Natural killer cell (primary cell): ENCODE measurements around the gene C12orf56. TPM values are rescaled to one million over a fixed set of nuclear protein-coding genes. Genes with fewer than 3 reads are reported as not detected.

Experiments used
- ATAC-seq, 3 donors: fragments of 150-1000 bp in 2 of 3; fragments of 200-7000 bp in 1 of 3; cut with Tn5 transposase; 1 replicate in 1 of 3; 2 replicates in 2 of 3; pipeline ENCODE4 v1.10.0; 2021; ENCODE audit warnings: mild to moderate bottlenecking in 2 of 3, moderate library complexity in 2 of 3
- DNase-seq, 2 donors: peaks; one replicate each; pipeline versions ENCODE4 v3.0.0 to v3.0.0-alpha.2; 2013 to 2021; ENCODE audit warnings: mixed read lengths in 1 of 2
- H3K27ac ChIP-seq: one replicate; pipeline ENCODE4 v1.5.1; 2013; ENCODE audit warnings: mild to moderate bottlenecking, low read length
- H3K27me3 ChIP-seq: one replicate; pipeline ENCODE4 v1.6.1; 2013; ENCODE audit warnings: low read length; ENCODE audit not compliant: control insufficient read depth, insufficient read depth
- H3K36me3 ChIP-seq: one replicate; pipeline ENCODE4 v1.6.1; 2013; ENCODE audit warnings: low read length; ENCODE audit not compliant: control insufficient read depth, insufficient read depth
- H3K4me1 ChIP-seq: one replicate; pipeline ENCODE4 v1.6.1; 2013; ENCODE audit warnings: low read length; ENCODE audit not compliant: control insufficient read depth, insufficient read depth
- H3K4me3 ChIP-seq: one replicate; pipeline ENCODE4 v1.5.1; 2013; ENCODE audit warnings: low read length
- H3K9me3 ChIP-seq: one replicate; pipeline ENCODE4 v1.6.1; 2013; ENCODE audit warnings: low read length; ENCODE audit not compliant: control insufficient read depth, insufficient read depth
- H3K27ac Mint-ChIP-seq, 2 donors: one replicate each; pipeline ENCODE4 v1.8.0; 2022; ENCODE audit warnings: mild to moderate bottlenecking in 2 of 2, mixed read lengths in 2 of 2, moderate library complexity in 1 of 2
- H3K27me3 Mint-ChIP-seq, 2 donors: one replicate each; pipeline ENCODE4 v1.8.0; 2022; ENCODE audit warnings: low read depth in 2 of 2, mixed read lengths in 2 of 2
- H3K36me3 Mint-ChIP-seq: one replicate; pipeline ENCODE4 v1.8.0; 2022; ENCODE audit warnings: mixed read lengths
- H3K4me1 Mint-ChIP-seq, 2 donors: one replicate each; pipeline ENCODE4 v1.8.0; 2022; ENCODE audit warnings: mixed read lengths in 2 of 2
- H3K4me3 Mint-ChIP-seq: one replicate; pipeline ENCODE4 v1.8.0; 2022; ENCODE audit warnings: mild to moderate bottlenecking, moderate library complexity, mixed read lengths
- H3K9me3 Mint-ChIP-seq, 2 donors: one replicate each; pipeline ENCODE4 v1.8.0; 2022; ENCODE audit warnings: mixed read lengths in 2 of 2
- WGBS: methylation state at CpG from one replicate; pipeline ENCODE4 v1.1.7; 2013; ENCODE audit warnings: missing lambda C conversion rate; ENCODE audit not compliant: insufficient coverage; 5-methylcytosine and 5-hydroxymethylcytosine counted together
- intact Hi-C: fragments of 100-400 bp; cut with micrococcal nuclease; formaldehyde crosslinking; loops from one replicate; pipeline ENCODE4 v1.14.2; 2022
- total RNA-seq, 4 donors: library from RNA; stranded (reverse); fragments of 120-200 nt in 1 of 4; gene quantifications; one replicate each; pipeline versions ENCODE4 v1.2.3 to v1.2.4, GENCODE V29; 2013 to 2022
- TF ChIP-seq, protein P1 (sequence below): fragments of 200-600 bp; IDR thresholded peaks from one replicate; pipeline ENCODE4 v1.8.0; 2022; ENCODE audit warnings: antibody characterized with exemption

The C12orf56 gene
- total RNA-seq, 3 donors from 2014 or later (not counting 1 experiment from before 2014, with no cell fraction given) = not detected

DNA sequence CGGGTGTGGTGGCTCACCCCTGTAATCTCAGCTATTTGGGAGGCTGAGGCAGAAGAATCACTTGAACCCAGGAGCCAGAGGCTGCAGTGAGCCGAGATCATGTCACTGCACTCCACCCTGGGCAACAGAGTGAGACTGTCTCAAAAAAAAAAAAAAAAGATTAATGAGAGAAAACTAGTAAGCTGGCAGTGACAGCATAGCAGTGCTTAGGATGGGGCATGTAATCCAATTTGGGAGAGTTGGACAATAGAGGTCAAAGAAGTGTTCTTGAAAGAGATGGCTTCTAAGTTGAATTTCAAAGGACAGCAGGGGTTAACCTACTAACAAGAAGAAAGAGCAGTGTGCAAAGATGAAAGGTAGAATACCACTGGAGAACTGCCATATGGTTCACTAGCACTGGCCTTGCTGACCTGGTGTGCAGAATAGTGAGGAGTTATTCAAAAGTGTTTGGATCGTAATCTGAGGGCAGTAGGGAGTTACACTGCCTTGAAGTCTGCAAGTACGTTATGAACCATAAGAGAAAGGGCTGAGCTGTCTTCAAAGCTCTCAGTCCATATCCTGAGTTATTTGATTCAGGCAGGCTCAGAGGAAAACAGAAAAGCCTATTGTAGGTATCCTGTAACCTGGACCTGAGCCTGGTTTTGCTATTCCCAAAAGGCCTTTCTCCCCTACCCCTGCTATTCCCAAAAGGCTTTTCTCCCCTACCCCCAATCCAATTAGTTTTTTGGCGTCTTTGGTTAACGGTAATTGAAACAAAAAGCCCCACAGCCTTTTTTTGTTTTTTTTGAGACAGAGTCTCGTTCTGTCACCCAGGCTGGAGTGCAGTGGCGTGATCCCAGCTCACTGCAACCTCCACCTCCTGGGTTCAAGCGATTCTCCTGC is 17.0 kb upstream of the C12orf56 start:
- Histone ChIP-seq H3K4me3 (no peak overlapping the region), H3K27ac (no peak overlapping the region), H3K27me3 (no peaks in the 10 kb centered on the region), H3K4me1 (peaks cover 18% of the 10 kb centered on the region), H3K9me3 (no peaks in the 10 kb centered on the region), H3K36me3 (peaks cover 25% of the 10 kb centered on the region)
- ATAC-seq (no peak), DNase-seq (no peak)
- TF ChIP-seq, protein P1, sequence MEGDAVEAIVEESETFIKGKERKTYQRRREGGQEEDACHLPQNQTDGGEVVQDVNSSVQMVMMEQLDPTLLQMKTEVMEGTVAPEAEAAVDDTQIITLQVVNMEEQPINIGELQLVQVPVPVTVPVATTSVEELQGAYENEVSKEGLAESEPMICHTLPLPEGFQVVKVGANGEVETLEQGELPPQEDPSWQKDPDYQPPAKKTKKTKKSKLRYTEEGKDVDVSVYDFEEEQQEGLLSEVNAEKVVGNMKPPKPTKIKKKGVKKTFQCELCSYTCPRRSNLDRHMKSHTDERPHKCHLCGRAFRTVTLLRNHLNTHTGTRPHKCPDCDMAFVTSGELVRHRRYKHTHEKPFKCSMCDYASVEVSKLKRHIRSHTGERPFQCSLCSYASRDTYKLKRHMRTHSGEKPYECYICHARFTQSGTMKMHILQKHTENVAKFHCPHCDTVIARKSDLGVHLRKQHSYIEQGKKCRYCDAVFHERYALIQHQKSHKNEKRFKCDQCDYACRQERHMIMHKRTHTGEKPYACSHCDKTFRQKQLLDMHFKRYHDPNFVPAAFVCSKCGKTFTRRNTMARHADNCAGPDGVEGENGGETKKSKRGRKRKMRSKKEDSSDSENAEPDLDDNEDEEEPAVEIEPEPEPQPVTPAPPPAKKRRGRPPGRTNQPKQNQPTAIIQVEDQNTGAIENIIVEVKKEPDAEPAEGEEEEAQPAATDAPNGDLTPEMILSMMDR = no peak
- Mint-ChIP-seq H3K36me3 (peaks cover 14% of the 10 kb centered on the region), H3K4me3 (no peak overlapping the region), H3K4me1 (peaks cover 11 to 12% of the 10 kb centered on the region in 2 donors), H3K9me3 (no peaks in the 10 kb centered on the region), H3K27me3 (no peaks in the 10 kb centered on the region), H3K27ac (peak overlapping the region in 1 of 2 donors; percentile 36)
- intact Hi-C loops = loop anchor here (10.0 kb wide), 1 partner anchor 757 kb away; the partner anchor contains the start of gene LEMD3
- WGBS = 88% methylated on average over 9 of the region's 9 CpGs

DNA sequence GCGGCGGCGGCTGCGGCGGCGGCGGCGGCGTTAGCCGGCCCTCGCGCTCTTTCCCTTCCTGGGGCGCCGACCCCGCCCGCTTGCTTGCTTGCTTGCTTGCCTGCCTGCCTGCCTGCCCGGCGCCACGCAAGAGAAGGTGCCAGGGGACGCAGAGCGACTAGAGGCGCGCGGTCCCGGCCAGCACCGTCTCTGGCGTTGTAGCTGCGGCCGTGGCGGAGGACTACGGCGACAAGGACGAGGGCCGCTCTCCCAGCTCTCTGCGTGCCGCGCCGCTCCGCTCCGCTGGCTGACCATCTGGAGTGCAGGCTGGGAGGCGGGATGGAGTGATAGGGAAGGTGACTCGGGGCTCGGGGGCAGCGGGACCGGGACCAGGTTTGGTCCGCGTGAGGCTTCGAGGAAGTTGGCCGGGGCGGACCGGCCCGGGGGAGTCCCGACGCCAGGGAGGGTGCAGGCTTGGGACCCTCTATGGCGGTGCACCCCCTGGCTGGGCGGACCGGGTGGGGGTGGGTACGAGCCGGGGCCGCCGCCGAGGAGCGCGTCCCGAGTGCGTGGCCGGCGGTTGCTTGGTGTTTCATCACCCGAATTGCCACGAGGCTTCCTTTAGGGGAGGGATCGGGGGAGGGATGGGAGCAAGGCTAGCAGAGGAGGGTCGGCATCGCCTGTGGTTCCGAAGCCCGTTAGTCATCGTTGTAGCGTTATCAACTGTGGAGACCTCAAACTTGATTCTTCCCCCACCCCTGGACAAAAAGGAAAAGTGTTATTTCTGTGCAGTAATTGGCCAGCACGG is 14.1 kb upstream of the C12orf56 start:
- Mint-ChIP-seq H3K36me3 (no peaks in the 10 kb centered on the region), H3K27ac (peak overlapping the region; percentile 88 to 98), H3K4me3 (peak overlapping the region; percentile 99), H3K4me1 (peaks cover 8 to 15% of the 10 kb centered on the region in 2 donors), H3K9me3 (no peaks in the 10 kb centered on the region), H3K27me3 (peaks cover 8 to 9% of the 10 kb centered on the region in 2 donors)
- Histone ChIP-seq H3K27ac (peak overlapping the region; percentile 96), H3K27me3 (no peaks in the 10 kb centered on the region), H3K9me3 (no peaks in the 10 kb centered on the region), H3K4me1 (peaks cover 18% of the 10 kb centered on the region), H3K4me3 (peak overlapping the region; percentile 100), H3K36me3 (no peaks in the 10 kb centered on the region)
- under 1% methylated on average over 78 of the region's 78 CpGs for WGBS
- TF ChIP-seq, protein P1 = no peak
- intact Hi-C loops = loop anchor here (1.0 to 10.0 kb wide), 3 partner anchors 48 to 760 kb away; partner anchors contain the start of genes KICS2, LEMD3 and TBK1
- peak in 1 of 2 donors; percentile 63 for DNase-seq
- peak; percentile 1 to 10 (median 1) for ATAC-seq

DNA sequence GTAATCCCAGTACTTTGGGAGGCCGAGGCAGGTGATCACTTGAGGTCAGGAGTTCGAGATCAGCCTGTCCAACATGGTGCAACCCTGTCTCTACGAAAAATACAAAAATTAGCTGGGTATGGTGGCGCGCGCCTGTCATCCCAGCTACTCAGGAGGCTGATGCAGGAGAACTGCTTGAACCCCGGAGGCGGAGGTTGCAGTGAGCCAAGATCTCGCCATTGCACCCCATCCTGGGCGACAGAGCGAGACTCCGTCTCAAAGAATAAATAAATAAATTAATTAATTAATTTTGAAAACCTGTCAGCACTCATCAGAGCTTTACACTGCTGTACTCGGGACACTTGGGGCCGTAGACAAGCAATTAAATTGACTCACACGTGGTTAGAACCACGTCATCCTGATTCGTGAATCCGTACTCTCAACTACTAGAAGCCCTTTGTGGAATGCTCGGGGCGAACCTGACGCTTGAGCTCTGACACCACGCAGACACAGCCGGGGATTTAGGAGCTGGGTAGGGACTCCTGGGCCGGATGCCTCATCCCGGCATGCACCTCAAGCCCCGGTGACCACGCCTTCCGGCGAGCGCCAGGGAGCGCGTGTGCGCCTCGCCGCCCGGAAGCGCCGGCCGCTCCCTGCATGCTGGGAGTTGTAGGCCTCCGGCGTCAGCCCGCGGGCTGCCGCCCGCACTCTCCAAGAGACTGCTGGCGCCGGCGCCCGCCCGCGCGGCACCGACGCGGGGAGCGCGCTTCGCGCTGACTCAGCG is 13.3 kb upstream of the C12orf56 start, which contains the start of gene XPOT:
Gene XPOT (plus strand): TSS at position 686 of the 763 bp plus-strand sequence. CDS start 5,644 bp downstream, outside the sequence.
- H3K36me3 ChIP-seq = no peaks in the 10 kb centered on the region
- Mint-ChIP-seq H3K36me3 (no peaks in the 10 kb centered on the region), H3K4me3 (peak within 1 kb of the TSS; percentile 99), H3K9me3 (no peaks in the 10 kb centered on the region), H3K4me1 (peaks cover 8 to 15% of the 10 kb centered on the region in 2 donors), H3K27ac (peak within 1 kb of the TSS; percentile 88 to 98), H3K27me3 (peaks cover 8 to 10% of the 10 kb centered on the region in 2 donors)
- H3K27ac ChIP-seq = peak within 1 kb of the TSS; percentile 96
- no peaks in the 10 kb centered on the region for H3K9me3 ChIP-seq
- DNase-seq (peak; percentile 87 to 98), ATAC-seq (peak; percentile 90 to 98 (median 93))
- peaks cover 18% of the 10 kb centered on the region for H3K4me1 ChIP-seq
- no peaks in the 10 kb centered on the region for H3K27me3 ChIP-seq
- WGBS = 12% methylated on average over 57 of the region's 60 CpGs
- TF ChIP-seq, protein P1 = no peak
- intact Hi-C loops = loop anchor here (1.0 to 10.0 kb wide), 3 partner anchors 49 to 761 kb away; partner anchors contain the start of genes KICS2, LEMD3 and TBK1
- H3K4me3 ChIP-seq = peak within 1 kb of the TSS; percentile 100
